GM11168 (cell line): ENCODE data around the gene EMCN.
"Not testable (repeated sequence)": the region's sequence is repeated elsewhere in the genome, so short reads cannot be mapped to it uniquely, and the experiment has no call there.

ENCODE experiments used
- in situ Hi-C: fragments of 300-500 bp; cut with MboI; formaldehyde crosslinking; loops from one replicate; pipeline ENCODE4 v1.12.0; 2022; ENCODE audit warnings: low sequenced_read_pairs; ENCODE audit not compliant: unreplicated experiment

EMCN gene

GRCh38 chr4:100391863-100392262 is 126.0 kb downstream of the EMCN start:
- in situ Hi-C loops = no loop called here

DNA sequence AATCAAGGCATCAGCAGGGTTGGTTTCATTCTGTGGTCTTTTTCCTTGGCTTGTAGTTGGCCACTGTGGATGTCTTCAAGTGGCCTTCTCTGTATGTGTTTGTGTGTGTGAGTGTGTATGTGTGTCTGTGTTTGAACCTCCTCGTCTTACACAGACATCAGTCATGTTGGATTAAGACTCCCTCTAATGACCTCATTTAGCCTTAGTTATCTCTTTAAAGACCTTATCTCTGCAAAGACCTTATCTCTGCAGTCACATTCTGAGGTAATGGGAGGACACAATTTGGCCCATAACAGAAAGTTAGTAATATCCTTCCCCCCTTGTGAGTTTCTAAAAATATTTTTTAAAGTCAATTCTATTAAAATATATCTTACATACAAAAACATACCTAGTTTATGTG is 126.7 kb downstream of the EMCN start:
- in situ Hi-C loops = no loop called here

GRCh38 chr4:100386270-100386669 is 131.6 kb downstream of the EMCN start:
- in situ Hi-C loops = no loop called here

GRCh38 chr4:100380401-100380800 is 137.4 kb downstream of the EMCN start:
- in situ Hi-C loops = not testable (repeated sequence)

- in situ Hi-C loops = no loop called here
Measured at GRCh38 chr4:100379583-100380105, 138.2 kb downstream of the EMCN start.

DNA sequence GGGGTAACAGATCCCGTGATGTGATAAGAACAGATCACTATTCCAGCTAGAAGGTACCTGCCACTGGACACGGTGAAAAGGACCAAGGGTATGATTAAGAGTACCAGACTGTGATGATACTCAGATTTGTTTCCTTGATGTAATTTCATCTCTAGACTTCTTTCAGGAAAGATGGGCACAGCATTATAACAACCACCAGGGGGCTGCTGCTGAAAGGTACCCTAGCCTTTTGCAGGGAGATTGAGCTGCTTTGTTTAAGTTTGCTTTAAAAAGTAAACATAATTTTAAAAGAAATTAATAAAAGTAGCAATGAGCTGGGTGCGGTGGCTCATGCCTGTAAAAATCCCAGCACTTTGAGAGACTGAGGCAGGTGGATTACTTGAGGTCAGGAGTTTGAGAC is 145.4 kb downstream of the EMCN start:
- in situ Hi-C loops = no loop called here

DNA sequence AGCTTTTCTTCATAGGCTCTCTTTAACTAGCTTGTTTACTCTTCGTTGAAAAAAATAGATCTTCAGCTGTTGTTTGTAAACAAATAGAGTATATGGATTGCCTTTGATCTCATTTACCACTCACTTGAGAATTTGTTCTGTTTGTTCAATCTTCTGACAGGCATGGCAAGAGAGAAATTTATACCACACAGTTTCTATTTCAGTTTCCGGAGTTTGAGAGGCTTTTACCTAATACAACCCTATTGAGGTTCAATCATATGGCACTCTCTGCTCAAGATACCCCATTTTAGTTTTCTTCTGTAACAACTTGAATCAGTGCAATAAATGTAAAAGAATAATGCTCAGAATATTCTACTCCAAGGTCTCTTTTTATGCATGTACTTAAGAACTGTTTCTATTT is 148.0 kb downstream of the EMCN start:
- in situ Hi-C loops = no loop called here

DNA sequence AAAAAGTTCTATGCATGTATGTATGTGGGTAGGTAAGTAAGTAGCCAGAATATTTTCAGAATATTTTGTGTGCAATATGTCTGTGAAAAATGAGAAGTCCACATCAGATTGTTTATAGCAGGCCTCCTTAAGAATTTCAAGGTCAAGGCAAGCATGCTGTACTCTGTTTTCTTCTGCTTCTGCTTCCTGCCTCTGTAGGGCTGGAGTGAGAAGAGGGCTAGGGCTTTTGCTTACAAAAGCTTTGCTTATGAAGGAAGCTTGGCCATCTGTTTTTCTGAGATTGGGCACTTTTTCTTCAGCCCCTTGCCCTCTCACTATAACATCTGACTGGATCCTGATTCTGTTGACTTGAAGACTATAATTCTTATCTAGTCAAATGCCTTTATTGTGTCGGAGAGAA is 150.4 kb downstream of the EMCN start:
- in situ Hi-C loops = no loop called here

- in situ Hi-C loops = no loop called here
Measured at GRCh38 chr4:100366213-100366612, 151.6 kb downstream of the EMCN start.

DNA sequence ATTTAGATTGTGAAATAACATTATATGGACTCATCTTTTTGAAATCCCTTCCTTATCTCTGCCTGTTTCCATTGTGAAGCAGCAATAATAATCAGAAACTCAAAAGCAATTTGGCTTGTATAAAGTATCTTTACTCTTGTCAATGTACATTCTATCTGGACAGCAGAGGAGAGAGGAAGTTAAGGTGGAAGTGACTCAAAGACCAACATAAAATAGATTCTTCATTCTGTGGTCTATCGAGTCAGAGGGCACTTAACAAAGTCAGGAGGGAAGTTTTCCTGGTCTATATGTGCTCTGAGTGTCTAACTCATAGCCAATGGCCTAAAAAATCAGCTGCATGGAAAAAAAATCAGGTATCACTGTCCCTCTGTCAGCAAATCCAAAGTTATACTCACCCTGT is 155.5 kb downstream of the EMCN start:
- in situ Hi-C loops = no loop called here

GRCh38 chr4:100361336-100361735 is 156.5 kb downstream of the EMCN start:
- in situ Hi-C loops = no loop called here

- in situ Hi-C loops = no loop called here
Measured at GRCh38 chr4:100360211-100360610, 157.6 kb downstream of the EMCN start.

GRCh38 chr4:100359441-100359840 is 158.4 kb downstream of the EMCN start:
- in situ Hi-C loops = no loop called here

DNA sequence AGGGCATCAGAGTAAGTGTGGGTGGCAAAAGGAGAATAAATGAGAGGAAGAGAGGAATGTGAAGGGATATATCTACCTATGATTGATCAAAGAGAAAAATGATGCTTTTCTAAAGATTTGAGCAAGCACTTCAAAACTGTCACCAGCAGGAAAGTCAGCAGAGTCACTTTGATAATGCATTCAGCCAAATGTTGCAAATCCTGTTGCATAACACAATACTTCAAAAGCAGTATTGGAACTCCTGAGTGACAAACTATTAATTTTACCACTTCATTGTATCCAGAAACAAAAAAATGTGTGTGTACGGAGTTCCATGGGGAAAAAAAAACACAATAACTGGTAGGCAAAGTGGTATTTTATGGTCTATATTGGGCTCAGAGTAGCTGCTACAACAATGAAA is 160.3 kb downstream of the EMCN start:
- in situ Hi-C loops = no loop called here

GRCh38 chr4:100356172-100356571 is 161.7 kb downstream of the EMCN start:
- in situ Hi-C loops = no loop called here

DNA sequence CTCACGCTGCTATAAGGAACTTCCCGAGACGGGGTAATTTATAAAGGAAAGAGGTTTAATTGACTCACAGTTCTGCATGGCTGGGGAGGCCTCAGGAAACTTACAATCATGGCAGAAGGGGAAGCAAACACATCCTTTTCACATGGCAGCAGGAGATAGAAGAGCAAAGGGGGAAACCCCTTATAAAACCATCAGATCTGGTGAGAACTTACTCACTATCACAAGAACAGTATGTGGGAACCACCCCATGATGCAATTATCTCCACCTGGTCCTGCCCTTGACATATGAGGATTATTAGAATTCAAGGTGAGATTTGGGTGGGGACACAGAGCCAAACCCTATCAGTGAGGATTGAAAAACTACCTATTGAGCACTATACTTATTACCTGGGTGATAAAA is 165.5 kb downstream of the EMCN start:
- in situ Hi-C loops = not testable (repeated sequence)

DNA sequence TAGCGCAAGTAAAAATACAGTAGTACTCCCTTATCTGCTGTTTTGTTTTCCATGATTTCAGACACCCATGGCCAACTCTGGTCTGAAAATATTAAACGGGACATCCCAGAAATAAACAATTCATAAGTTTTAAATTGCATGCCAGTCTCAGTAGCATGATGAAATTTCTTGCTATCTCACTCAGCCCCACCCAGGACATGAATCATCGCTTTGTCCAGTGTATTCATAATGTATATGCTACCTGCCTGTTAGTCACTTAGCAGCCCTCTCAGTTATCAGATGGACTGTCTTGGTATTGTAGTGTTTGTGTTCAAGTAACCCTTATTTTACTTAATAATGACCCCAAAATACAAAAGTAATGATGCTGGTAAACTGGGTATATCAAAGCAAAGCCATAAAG is 169.3 kb downstream of the EMCN start:
- in situ Hi-C loops = no loop called here

DNA sequence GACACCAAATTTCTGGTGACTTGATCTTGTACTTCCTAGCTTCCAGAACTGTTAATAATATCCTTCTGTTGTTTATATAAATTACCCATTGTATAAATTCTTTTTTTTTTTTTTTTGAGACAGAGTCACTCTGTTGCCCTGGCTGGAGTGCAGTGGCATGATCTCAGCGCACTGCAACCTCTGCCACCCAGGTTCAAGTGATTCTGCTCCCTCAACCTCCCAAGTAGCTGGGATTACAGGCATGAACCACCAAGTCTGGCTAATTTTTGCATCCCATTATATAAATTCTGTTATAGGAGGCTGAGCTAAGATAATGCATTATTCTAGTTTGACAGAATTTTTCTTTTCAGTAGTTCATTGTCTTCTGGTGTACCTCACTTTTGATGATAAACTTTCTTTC is 170.6 kb downstream of the EMCN start:
- in situ Hi-C loops = no loop called here

DNA sequence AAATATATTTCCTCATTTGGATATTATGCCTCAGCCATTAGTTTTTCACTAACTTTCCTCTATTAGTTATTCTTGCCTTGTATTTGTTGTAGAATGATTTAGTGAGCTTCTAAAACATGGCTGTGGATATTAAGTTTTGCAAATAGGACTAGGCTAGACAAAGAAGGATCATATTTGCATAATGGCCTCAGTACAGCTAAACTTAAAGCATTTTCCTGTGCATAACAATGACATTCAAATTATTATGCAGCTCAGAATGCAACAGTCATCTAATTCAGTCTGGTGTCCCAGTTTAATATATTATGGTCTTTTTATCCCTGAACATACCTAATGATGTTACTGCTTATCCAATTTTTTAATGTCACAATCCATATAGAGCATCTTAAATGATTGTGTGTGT is 172.2 kb downstream of the EMCN start:
- in situ Hi-C loops = no loop called here
